ENCODE data around the gene ECT2.
A peak's percentile ranks its signal among the peaks of the same experiment; 100 is the strongest.

ECT2 gene

DNA sequence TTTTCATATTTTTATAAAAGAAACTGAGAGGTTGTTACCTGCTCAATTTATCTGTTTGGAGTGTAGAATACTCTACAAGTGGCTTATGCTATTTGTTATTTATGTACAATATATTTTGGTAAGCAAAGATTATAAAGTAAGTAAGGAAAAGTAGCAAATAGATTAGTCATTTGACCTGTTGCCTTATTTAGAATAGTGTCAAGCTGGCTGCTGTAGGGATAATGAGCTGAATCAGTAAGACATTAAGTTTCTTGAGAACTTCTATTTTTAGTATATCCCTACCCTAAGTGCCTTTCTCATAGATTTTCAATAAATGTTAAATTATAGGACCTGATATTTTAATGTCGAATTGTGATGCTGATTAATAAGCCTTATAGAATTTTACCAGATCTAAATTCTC lies 37.2 kb downstream of the ECT2 start:
- ChIA-PET CTCF (interaction anchor here (0.7 kb wide), 1 partner anchor 36 kb away, joined by 3 read pairs; no protein-coding TSS in a partner anchor), POLR2A (ENCODE audit: low non-redundant PET) (no interaction called here)
- DNase-seq (ENCODE audit: low spot score) = no peak
- H3K27ac ChIP-seq = no peak overlapping the region
- TF ChIP-seq, protein P1, sequence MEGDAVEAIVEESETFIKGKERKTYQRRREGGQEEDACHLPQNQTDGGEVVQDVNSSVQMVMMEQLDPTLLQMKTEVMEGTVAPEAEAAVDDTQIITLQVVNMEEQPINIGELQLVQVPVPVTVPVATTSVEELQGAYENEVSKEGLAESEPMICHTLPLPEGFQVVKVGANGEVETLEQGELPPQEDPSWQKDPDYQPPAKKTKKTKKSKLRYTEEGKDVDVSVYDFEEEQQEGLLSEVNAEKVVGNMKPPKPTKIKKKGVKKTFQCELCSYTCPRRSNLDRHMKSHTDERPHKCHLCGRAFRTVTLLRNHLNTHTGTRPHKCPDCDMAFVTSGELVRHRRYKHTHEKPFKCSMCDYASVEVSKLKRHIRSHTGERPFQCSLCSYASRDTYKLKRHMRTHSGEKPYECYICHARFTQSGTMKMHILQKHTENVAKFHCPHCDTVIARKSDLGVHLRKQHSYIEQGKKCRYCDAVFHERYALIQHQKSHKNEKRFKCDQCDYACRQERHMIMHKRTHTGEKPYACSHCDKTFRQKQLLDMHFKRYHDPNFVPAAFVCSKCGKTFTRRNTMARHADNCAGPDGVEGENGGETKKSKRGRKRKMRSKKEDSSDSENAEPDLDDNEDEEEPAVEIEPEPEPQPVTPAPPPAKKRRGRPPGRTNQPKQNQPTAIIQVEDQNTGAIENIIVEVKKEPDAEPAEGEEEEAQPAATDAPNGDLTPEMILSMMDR (conservative IDR thresholded peaks at IDR 0.05; ENCODE audit: low read depth) = no peak

DNA sequence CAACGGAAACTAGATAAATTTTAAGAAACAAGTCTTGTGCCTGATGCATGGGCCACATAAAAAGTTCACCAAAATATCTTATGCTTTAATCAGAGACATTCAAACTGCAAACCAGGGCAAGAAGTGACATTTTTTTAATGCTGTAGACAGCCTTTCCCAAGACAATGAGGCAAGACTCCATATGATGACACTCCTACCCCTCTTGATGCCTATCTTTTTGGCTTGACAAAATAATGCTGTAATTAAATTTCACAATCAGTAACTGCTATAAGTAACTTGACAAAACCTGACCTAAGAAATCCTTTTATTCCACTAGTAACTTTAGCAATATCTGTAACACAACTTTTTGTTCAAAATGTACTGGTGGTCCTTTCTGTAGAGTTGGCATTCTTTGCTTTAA lies 48.7 kb downstream of the ECT2 start:
- TF ChIP-seq, protein P1 (conservative IDR thresholded peaks at IDR 0.05; ENCODE audit: low read depth) = no peak
- DNase-seq (ENCODE audit: low spot score) = no peak
- CTCF ChIA-PET = interaction anchor here (0.6 kb wide), 1 partner anchor 10 kb away, joined by 5 read pairs; no protein-coding TSS in a partner anchor
- POLR2A ChIA-PET (ENCODE audit: low non-redundant PET) = no interaction called here
- H3K27ac ChIP-seq = no peak overlapping the region

DNA sequence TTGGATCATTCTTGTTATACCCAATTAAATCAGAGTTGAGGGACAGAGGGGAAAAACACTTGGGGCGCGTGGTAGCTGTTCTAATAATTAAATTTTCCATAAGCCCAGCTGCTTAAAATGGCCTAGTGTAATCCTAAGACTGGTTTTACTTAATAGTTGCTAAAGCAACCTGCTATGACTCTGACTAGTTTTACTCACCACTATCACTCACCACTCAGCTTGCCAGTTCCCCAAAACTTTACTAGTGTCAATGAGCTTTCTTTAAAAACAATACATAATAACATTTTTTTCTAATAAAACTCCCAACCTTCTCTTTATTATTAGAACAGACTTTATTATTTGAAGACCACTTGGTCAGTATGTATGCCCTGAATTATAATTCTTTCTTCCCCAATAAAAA lies 49.6 kb downstream of the ECT2 start:
- ChIA-PET CTCF (no interaction called here), POLR2A (ENCODE audit: low non-redundant PET) (no interaction called here)
- H3K27ac ChIP-seq = no peak overlapping the region
- TF ChIP-seq, protein P1 (conservative IDR thresholded peaks at IDR 0.05; ENCODE audit: low read depth) = no peak
- no peak for DNase-seq (ENCODE audit: low spot score)

DNA sequence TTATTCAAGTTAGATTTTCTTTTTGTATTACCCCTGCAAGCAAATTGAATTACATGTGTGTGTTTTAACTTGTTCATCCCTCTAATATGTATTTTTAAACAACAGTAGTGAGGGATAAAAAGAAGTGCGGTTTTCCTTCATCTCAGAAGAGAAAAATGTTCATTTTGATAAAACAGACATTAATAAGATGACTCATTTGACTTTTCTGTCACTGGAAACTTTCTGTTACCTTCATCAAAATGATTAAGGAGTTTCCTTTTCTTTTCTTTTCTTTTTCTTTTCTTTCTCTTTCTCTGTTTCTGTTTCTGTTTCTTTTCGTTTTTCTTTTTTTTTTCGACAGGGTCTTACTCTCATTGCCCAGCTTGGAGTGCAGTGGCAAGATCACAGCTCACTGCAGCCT lies 53.0 kb downstream of the ECT2 start:
- TF ChIP-seq, protein P1 (conservative IDR thresholded peaks at IDR 0.05; ENCODE audit: low read depth) = no peak
- DNase-seq (ENCODE audit: low spot score) = no peak
- no peak overlapping the region for H3K27ac ChIP-seq
- CTCF ChIA-PET = no interaction called here
- POLR2A ChIA-PET (ENCODE audit: low non-redundant PET) = no interaction called here

DNA sequence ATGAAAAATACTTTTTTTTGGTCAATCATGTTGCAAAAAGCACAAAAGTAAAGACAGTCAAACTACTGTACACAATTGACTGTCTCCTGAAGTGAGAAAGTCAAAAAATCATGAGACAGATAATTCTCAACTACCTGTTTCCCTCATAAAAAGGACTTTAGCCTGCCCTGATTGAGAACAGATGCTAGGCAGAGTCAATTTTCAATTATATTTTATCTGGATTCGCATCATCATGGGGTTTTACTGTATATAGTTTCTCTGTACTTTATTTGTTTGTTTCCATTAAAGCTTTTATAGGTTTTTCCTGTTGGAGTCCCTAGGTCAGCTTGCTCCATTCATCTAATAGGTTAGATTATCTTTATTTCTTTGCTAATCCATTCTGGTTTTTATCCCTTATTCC lies 53.8 kb downstream of the ECT2 start:
- no peak for DNase-seq (ENCODE audit: low spot score)
- TF ChIP-seq, protein P1 (conservative IDR thresholded peaks at IDR 0.05; ENCODE audit: low read depth) = no peak
- CTCF ChIA-PET = no interaction called here
- no peak overlapping the region for H3K27ac ChIP-seq
- POLR2A ChIA-PET (ENCODE audit: low non-redundant PET) = no interaction called here

DNA sequence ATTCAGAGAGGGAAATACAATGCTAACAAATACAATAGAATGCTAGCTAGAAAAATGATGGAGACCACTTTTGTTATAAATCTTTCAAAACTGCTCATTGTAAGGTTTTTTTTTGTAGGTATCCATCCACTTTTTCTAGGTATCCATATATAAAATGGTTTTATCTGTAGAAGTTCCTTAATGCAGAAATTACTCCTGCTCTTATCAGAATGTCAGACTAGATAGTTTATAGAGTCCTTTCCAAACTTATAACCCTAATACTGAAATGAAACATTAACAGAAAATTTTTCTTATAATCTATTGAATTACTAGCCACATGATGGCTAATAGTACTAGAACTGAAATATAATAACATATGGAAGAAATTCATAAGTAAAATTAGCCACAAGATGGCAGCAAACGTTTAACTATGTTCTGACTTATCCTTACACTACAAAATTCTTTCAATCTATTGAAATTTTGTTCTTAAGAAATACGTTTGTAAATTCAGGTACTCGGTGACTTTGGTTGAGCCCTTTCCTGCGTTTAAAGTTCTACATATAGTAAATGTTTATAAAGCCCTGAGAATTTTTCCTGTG lies 58.5 kb downstream of the ECT2 start:
- ChIA-PET CTCF (interaction anchor here (0.6 kb wide), 2 partner anchors 29 to 69 kb away, joined by 3 read pairs; no protein-coding TSS in a partner anchor), POLR2A (ENCODE audit: low non-redundant PET) (no interaction called here)
- no peak overlapping the region for H3K27ac ChIP-seq
- TF ChIP-seq, protein P1 (conservative IDR thresholded peaks at IDR 0.05; ENCODE audit: low read depth) = peak; percentile 33
- DNase-seq (ENCODE audit: low spot score) = no peak
